HG02840 (cell line): ENCODE results near the gene PROM2.

Experiments
- ATAC-seq: cut with Tn5 transposase; IDR thresholded peaks from one replicate; pipeline ENCODE4 v1.9.1; 2021; ENCODE audit warnings: mild to moderate bottlenecking, moderate library complexity, moderate number of reproducible peaks; ENCODE audit not compliant: unreplicated experiment, low FRiP score

PROM2 gene

DNA sequence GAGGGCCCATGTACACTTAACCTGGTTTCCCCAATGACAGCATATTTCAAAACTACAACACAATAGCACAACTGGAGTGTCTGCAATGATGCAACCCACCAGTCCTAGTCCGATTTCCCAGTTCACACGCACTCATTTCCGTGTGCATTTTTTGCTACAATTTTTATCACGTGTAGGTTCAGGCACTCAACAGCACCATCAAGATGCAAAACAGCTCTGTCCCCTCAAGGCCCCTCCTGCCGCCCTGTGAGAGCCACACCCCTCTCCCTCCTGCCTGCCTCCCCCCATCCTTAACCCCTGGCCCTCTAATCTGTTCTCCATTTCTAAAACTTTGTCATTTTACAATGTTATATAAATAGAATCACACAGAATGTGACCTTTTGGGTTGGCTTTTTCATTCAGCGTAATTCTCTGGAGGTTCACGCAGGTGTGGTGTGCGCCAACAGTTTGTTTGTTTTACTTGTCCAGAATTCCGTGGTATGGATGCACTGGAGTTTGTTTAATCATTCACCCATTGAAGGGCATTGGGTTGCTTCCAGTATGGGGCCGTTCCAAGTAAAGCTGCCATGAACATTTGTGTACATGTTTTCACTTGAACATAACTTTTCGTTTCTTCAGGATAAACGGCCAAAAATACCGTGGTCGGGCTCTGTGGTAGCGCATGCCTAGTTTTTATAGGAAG is 31.3 kb downstream of the PROM2 start:
- ATAC-seq = no peak

DNA sequence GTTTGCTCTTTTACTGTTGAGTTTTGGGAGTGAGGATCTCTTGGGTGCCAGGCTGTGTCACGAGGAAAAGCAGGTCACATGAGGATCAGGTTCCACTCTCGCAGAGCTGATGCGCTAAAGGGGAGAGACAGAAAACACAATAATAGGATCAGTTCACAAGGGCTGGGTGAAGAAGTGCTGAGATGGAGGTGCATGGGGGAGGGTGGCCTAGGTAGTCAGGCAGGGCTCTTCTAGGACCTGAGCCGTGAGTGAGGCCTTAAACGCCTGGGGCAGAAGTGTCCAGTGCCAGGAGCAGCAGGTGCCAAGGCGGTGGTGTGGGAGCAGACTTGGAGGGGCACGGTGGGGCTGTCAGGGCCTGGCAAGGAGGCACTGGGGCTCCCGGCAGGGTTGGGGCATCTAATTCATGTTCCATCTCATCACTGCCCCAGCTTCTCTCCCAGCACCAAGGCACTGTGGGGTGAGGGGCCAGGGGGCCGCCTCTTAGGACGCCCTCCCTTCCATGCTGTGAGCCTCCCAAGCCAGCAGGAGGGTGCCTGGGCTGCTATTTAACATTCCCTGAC is 32.2 kb downstream of the PROM2 start:
- no peak for ATAC-seq

DNA sequence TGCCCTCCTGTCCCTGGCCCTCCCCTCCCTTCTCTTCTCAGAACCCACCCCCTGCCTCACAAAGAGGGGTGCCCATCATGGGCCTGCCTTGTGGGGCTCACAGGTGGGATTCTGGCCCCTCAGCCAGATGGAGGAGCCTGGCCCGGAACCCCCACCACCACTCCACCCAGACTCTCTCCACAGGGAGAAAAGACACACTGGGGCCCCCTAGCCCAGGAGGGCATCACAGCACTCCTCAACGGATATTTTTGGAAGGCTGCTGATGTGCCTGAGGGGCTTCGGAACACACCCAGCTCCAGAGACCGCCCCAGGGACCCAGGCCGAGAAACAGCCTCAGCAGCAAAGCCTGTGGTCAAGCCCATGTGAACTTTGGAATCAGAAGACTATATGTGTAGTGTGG is 32.8 kb downstream of the PROM2 start:
- no peak for ATAC-seq

DNA sequence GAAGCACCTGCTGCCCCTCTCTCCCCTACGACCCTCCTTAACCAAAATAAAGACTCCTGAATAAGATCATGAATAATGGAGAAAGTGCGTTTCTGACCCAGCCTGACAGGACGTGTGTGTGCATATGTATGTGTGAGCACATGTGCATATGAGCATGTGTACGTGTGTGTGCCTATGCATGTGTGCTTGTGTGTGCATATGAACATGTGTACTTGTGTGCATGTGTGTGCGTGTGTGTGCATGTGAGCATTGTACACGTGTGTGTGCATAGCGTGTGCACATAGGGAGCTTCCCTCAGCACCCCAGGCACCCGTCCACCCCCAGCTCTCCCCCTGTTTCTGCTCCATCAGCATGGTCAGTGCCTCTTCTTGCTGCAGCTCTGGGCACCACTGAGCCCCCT is 33.6 kb downstream of the PROM2 start:
- ATAC-seq = no peak

DNA sequence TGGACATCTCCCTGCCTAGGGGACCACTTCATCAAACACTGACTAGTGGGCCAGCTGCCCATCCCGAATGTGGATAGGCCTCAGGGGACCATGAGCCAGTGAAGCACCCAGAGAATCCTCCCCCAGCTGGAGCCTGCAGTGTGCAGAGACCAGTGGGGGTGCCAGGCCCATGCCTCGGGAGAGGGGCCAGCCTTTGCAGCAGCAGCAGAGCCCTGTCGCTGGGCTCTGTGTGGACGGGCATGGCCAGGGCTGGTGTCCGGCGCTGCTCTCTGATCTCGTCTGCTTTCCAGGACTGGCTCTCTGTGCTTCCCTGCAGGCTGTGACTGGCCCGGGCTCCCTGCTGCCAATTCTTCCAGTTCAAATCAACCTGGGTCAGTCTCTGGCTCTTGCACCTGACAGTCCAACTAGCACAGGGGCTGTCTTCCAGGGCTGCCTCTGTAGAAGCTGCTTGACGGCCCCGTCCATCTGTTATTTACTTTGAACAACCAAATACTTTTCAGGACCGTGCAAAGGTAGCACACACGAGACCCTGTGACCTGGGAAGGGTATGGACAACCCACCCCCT is 34.3 kb downstream of the PROM2 start:
- ATAC-seq = no peak

DNA sequence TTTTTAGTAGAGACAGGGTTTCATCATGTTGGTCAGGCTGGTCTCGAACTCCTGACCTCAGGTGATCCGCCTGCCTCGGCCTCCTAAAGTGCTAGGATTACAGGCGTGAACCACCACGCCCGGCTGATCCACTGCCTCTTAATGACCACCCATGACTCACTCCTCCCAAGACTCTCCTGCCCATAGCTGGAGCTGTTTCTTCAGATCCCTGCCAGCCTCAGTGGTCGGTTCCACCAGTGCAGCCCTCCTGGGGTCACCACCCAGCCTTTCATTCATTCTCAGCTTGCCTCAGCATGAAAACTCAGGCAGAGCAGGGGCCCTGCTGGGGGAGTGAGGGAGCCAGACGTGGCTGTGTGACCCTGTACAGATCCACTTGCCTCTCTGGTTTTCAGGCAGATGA is 35.4 kb downstream of the PROM2 start:
- ATAC-seq = no peak

DNA sequence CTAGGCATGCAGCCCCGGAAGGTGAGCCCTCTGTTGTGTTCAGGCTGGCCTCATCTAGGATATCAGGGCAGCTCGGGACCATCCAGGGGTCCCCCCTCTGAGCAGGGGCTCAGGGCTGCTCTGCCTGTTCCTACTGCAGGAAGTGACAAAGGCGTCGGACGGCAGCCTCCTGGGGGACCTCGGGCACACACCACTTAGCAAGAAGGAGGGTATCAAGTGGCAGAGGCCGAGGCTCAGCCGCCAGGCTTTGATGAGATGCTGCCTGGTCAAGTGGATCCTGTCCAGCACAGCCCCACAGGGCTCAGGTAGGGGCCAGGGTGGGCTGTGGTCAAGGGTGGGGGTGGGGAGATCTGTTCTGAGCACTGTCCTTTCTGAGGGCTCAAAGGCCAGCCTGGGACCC is 36.0 kb downstream of the PROM2 start:
- ATAC-seq = no peak

DNA sequence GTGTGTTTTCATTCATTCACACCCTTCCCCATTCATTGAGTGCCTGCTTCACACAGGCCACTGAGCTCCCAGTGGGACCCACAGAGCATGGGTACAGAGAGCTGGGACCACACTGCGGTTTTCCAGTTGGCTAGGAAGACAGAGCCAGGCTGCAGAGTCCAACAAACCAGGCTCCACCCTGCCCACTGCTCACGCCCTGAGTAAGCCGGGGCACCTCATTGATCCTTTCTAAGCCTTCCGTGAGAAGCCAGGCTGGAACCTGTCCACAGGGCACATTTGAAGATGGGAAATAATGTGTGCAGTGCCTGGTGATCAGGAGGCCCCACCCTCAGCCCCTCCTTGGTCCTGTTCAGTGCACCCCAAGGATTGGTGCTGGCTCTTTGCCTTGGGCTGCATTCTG is 36.4 kb downstream of the PROM2 start:
- no peak for ATAC-seq

DNA sequence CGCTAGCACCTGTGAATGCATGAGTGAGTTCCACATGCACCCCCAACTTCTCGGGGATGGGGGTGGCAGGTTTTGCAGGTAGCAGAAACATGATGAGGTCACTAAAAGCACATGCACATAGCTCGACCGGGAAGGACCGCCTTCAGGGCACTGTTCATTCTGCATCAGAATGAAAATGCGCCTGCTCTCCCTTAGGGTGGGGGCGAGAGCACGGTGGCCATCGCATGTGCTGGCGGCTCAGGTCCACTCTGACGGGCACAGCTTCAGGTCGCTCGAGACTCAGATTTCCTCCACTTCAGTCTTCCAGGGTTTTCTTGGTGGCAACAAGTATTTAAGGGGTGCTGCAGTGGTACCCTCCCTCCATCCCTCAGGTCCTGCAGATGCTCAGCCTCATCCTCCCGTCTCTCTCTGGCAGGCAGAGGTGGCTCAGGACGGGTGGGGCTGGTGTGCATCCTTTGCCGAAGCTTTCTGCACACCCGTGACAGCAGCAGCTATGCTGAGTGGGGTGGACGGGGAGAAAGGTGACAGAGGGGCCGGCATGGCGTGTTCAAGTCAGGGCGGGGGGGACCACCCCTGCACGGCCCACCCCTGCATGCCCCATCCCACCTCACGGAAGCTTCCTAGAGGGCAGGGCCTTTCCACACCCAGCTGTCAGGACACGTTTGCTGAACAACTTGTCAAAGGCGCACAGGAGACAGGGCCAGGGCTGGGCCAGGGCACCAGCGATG is 37.7 kb downstream of the PROM2 start:
- ATAC-seq = no peak

DNA sequence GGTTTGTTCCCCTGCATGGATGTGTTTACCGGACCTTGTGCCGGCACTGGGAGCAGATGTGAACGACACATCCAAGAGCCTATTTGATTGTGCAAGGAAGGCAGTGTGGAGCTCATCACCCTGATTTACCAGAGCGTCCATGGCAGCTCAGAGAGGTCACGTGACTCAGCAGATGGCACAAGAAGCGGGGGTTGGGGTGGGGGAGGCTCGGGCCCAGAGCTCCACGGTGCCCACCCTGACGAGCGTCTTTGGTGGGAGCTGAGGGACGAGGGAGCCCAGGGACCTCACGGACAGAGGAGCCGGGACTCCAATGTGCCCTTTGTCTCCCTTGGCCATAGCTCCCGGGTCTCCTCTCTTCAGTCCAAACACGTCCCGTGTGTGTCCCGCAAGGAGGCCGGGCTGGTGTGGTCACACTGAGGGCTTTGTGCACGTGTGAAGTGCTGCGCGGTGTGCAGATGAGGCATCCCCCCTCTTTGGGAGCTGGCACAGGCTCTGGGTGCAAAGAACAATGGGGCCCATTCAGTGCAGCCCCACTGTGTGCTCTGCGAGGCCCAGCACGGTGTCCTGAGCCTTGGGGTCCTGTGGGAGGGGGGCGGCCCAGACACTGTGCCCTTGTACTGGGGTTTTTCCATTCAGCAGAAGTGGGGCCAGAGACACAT is 38.4 kb downstream of the PROM2 start:
- no peak for ATAC-seq

DNA sequence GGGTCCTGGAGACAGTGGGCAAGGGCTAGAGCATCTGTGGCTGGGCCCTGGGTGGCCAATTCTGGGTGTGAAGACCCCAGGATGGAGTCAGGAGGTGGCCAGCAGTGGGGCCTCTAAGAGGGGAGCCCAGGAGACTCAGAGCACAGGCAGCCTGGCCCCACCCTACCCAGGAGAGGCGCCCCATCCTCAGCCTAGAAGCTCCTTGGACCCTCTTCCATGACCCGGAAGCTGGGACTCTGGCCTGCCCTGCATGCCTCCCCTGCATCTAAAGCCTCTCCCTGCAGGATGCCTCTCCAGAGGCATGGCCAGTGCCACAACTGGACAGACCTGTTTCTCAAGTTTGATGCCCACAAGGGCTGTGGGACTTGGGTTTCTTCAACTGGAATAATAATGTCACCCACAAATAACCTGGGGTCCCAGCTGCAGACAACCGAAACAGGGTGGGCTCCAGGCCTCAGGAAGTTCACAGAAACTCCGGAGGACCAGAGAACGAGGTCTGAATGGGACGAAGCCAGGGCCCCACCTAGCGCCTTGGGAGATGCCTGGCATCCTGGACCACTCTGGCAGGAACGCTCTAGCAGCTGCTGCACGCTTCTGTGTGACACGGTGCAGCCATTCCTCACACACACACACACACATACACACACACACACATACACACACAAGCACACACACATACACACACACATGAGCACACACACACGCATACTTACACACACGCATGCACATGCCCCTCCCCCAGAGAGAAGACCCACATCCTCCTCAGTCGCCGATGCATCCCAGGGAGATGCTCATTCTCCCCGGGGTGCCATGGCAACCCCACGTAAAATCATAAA is 39.3 kb downstream of the PROM2 start:
- no peak for ATAC-seq

DNA sequence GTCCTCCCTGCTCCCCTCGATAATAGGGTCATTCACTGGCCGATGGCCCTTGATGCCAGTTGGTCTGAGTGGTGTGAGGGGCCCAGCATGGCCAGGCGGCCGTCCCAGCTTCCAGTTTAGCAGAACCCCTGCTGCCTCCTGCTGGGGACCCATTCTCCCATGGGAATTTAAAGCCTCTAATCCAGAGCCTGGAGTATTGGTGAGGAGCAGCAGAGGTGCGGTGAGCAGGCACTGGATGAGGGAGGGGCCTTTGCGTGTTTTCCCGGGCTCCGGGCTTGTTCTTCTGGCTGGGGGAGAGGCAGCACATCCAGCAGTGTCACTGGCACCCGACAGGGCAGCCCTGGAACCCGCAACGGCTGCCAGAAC is 40.3 kb downstream of the PROM2 start:
- no peak for ATAC-seq

DNA sequence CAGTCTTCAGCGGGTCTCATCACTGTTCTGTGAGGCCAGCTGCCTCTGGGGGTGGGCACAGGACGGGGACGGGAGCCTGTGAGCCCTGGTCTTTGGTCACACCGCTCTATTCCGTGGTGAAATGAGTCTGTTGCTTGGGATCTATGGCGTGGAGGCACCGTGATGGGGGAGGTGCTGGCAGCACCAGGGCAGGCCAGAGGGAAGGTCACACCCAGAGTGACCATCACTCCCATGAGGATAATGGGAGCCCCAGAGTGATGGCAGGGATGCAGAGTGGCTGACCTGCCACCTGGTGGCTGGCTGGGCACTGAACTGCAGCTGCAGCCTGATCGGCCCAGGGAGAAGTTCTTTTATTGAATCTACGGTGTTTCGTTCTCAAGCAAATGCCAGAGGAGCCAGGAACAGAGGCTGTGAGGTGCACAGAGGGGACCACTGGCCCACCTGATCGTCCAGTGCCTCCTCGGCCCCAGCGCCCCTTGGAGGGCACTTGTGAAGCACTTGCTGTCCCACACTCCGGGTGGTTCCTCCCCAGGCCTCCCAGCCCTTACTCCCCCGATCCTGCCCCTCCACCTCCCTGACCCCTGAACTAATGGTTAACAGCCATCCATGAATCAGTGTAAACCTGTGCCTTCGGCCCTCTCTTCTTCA is 40.8 kb downstream of the PROM2 start:
- ATAC-seq = no peak

DNA sequence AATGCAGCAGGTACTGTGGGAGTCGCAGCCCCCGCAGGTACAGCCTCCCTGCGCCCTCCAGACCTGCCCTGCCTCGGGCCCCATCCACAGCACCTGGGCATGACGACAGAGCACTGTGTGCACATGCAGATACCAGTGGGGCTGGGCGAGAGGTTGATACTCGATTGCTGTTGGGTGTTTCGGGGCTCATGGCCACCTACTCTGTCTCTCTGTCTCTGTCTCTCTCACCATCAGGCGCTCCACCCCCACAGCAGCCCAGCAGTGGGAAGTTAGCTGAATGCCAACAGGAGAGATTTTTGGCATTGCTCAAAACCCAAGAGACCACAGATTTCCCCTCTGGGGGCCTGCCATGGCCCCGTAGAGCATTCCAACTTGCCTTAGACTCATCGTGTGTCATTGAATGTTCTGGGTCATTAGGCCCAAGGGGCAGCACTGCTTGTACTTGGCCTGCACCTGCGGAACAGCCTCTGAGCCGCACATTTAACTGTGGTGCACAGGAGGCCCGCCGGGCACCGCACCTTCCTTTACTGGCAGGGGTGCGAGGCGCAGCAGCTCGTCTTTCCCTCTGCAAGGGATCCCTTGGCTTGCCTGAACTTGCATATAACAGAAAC is 41.7 kb downstream of the PROM2 start:
- ATAC-seq = no peak

DNA sequence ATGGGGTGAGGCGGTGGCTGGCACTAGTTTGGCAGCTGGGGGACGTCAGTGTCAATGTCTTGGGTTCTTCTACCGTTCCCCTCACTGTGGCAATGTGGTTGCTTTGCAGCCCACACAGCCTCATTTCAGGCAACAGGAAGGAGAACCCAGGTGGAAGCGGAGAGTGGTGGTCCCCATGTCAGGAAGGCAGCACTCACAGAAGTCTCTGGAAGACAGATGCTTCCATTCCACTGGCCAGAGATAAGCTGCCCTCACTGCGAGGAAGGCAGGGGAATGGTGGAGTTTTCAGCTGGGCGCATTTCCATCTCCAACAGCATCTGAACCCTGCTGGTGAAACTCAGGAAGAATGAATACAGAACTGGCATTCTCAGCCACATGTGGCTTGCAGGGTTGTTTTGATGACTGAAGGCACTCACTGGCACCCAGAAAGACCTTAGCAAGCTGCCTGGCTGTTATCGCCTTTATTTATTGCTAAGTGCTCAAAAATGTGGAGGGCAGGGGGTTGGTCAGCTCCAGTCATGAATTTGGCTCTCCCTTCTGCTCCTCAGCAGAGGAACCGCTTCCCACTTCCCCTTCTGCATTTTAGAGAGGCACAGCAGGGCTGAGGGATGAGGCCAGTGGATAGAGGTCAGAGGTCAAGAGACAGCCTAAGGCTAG is 42.3 kb downstream of the PROM2 start:
- no peak for ATAC-seq

DNA sequence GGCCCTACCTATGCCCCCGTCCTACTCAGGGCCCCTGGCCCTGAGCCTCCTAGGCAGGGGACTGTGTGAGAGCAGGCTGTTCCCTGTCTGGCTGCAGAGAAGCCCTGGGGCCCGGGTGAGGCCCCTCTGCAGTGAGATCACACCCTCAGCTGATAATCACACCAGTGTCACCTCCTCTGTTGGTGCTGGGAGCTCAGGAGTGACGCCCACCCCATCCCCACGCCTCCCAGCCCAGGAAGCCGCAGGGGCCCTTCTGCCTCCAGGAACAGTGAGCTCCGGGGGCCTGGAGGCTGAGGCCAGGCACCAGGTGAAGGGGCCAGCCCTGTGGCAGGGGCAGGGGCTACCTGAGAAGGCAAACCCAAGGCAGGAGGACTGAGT is 42.9 kb downstream of the PROM2 start:
- no peak for ATAC-seq

DNA sequence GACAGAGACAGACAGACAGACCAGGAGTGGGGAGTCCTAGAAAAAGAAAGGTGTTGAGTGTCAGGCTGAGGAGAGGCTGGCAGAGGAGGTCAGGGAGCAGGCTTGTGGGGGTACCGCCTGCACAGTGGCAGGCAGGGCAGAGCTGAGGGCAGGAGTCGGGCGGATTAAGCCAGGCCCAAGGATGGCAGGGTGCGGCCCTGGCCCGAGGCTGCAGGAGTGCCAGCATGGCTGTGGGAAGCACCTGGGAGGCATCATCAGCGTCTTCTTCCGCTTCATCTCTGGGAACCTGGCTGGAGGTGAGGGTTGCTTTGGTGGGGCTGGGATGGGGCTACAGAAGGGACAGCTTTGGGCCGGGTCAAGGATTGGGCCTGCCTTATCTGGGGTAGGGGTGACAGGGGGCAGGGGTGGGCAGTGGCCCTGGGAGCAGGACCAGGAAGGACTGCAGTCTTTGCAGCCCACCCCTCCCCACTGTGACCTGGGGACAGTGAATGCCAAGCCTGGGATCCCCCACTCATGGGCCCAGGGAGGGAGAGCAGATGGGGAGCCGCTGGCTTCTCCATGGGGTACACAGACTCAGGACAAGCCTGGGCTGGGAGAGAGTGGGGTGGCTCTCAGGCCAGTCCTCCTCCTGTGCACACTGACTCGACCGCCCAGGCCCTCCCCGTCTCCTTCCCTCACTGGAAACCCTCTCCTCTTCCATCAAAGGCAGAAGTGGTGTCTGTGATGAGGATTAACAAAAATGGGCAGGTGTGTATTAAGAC is 43.6 kb downstream of the PROM2 start:
- no peak for ATAC-seq
